ENCODE results near the gene CETP. TPM values are rescaled to one million over a fixed set of nuclear protein-coding genes. Genes with fewer than 3 reads are reported as not detected.

The CETP gene
- 1 to 10 TPM in 1 of 4 donors, under 1 TPM in 1, not detected in 2; 0.72 to 1.7 TPM for total RNA-seq

- no peaks in the 10 kb centered on the region for H3K27me3 ChIP-seq
- H3K27ac ChIP-seq = no peak within 1 kb of the TSS
- no peaks in the 10 kb centered on the region for H3K9me3 ChIP-seq
- H3K4me3 ChIP-seq = no peak within 1 kb of the TSS
- TF ChIP-seq POLR2AphosphoS5 (IDR thresholded peaks at IDR 0.05) (no peak), EP300 (IDR thresholded peaks at IDR 0.05) (no peak), POLR2A (IDR thresholded peaks at IDR 0.05) (no peak)
- TF ChIP-seq, protein P1, sequence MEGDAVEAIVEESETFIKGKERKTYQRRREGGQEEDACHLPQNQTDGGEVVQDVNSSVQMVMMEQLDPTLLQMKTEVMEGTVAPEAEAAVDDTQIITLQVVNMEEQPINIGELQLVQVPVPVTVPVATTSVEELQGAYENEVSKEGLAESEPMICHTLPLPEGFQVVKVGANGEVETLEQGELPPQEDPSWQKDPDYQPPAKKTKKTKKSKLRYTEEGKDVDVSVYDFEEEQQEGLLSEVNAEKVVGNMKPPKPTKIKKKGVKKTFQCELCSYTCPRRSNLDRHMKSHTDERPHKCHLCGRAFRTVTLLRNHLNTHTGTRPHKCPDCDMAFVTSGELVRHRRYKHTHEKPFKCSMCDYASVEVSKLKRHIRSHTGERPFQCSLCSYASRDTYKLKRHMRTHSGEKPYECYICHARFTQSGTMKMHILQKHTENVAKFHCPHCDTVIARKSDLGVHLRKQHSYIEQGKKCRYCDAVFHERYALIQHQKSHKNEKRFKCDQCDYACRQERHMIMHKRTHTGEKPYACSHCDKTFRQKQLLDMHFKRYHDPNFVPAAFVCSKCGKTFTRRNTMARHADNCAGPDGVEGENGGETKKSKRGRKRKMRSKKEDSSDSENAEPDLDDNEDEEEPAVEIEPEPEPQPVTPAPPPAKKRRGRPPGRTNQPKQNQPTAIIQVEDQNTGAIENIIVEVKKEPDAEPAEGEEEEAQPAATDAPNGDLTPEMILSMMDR (IDR thresholded peaks at IDR 0.05) = no peak
- H3K36me3 ChIP-seq = no peaks in the 10 kb centered on the region
- no peak for DNase-seq (ENCODE audit: low spot score in 2 of 2)
- WGBS = 42% methylated on average over 4 of the region's 12 CpGs
- H3K4me1 ChIP-seq = peaks cover 14% of the 10 kb centered on the region
Observed at GRCh38 chr16:56961851-56962281, at the start of gene CETP. Gene CETP, plus strand, starts transcription at chr16:56961950. Its CDS starts 30 bp downstream, at chr16:56961980.

GRCh38 chr16:56912746-56913708, 48.7 kb upstream of the CETP start:
- H3K36me3 ChIP-seq = no peaks in the 10 kb centered on the region
- no peaks in the 10 kb centered on the region for H3K27me3 ChIP-seq
- no peak overlapping the region for H3K27ac ChIP-seq
- no peak overlapping the region for H3K4me3 ChIP-seq
- WGBS = 83% methylated on average over 17 of the region's 18 CpGs
- peaks cover 48% of the 10 kb centered on the region for H3K4me1 ChIP-seq
- no peak for TF ChIP-seq EP300 (IDR thresholded peaks at IDR 0.05)
- TF ChIP-seq POLR2A (IDR thresholded peaks at IDR 0.05) = no peak
- TF ChIP-seq, protein P1 (IDR thresholded peaks at IDR 0.05) = no peak
- no peak for TF ChIP-seq POLR2AphosphoS5 (IDR thresholded peaks at IDR 0.05)
- H3K9me3 ChIP-seq = no peaks in the 10 kb centered on the region
- no peak for DNase-seq (ENCODE audit: low spot score in 2 of 2)

DNA sequence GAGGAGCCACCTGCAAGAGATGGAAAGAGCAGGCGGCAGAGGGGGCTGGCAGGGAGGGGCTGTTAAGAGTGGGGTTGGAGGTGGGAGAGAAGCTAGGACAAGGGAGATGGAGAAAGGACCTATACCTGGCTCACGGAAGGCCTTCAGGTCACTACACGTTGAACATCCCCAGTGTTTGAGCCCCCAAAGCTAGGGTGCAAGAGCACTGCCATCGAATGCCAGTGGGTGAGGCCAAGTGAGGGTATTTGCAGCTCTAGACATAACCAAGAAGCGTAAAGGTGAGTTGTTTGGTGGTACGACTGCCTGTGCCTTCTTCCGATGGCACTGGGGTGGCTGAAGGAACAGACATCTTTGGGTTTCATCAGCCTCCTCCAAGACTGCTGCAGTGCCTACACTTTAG, 46.9 kb upstream of the CETP start:
- TF ChIP-seq POLR2AphosphoS5 (IDR thresholded peaks at IDR 0.05) (no peak), POLR2A (IDR thresholded peaks at IDR 0.05) (no peak)
- Histone ChIP-seq H3K27ac (no peak overlapping the region), H3K27me3 (no peaks in the 10 kb centered on the region), H3K36me3 (no peaks in the 10 kb centered on the region), H3K9me3 (no peaks in the 10 kb centered on the region), H3K4me1 (peaks cover 45% of the 10 kb centered on the region), H3K4me3 (no peak overlapping the region)
- no peak for DNase-seq (ENCODE audit: low spot score in 2 of 2)
- WGBS = 93% methylated on average over 7 of the region's 7 CpGs

DNA sequence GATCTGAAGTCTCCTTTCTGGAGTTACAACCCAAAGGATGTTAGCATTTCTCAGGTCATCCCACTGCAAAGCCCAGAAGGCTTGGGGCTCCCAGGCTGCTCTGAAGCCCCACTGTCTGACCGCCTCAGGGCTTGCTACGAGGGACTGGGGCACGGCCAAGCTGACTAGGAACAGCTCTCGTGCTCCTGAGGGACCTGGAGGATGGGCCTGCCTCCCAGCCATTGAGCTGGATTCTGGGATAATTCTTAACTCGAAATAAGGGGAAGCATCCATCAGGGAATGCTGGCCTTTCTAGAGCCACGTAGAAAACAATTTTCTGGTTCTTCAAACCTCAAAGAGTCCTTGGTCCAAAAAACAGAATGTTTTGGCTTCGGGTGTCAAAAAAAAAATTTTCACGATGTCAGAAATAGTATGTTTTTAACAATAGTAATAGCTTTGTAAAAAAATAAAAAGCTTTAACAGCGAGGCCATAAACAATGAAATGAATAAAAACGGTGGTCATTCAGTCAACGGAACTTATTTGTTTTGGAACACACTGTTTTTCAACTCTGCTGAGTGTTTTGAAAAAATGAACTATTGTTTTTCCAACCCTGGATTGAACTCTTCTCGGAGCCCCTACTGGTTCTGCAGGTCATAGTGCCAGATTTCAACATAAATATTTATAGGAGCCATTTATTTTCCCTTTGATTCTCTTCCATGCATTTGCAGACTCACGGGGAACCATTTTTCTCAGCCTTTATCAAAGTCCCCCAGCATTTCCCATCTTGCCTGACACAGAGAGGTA, 46.2 kb upstream of the CETP start:
- TF ChIP-seq POLR2AphosphoS5 (IDR thresholded peaks at IDR 0.05) (no peak), EP300 (IDR thresholded peaks at IDR 0.05) (no peak), POLR2A (IDR thresholded peaks at IDR 0.05) (no peak)
- TF ChIP-seq, protein P1 (IDR thresholded peaks at IDR 0.05) = no peak
- no peak overlapping the region for H3K27ac ChIP-seq
- 65% methylated on average over 13 of the region's 13 CpGs for WGBS
- no peaks in the 10 kb centered on the region for H3K36me3 ChIP-seq
- H3K27me3 ChIP-seq = no peaks in the 10 kb centered on the region
- H3K9me3 ChIP-seq = no peaks in the 10 kb centered on the region
- H3K4me1 ChIP-seq = peaks cover 42% of the 10 kb centered on the region
- no peak for DNase-seq (ENCODE audit: low spot score in 2 of 2)
- H3K4me3 ChIP-seq = no peak overlapping the region

GRCh38 chr16:56916571-56917403, 45.0 kb upstream of the CETP start:
- no peak for DNase-seq (ENCODE audit: low spot score in 2 of 2)
- H3K9me3 ChIP-seq = no peaks in the 10 kb centered on the region
- TF ChIP-seq POLR2AphosphoS5 (IDR thresholded peaks at IDR 0.05) (no peak), POLR2A (IDR thresholded peaks at IDR 0.05) (no peak), EP300 (IDR thresholded peaks at IDR 0.05) (no peak)
- TF ChIP-seq, protein P1 (IDR thresholded peaks at IDR 0.05) = no peak
- no peaks in the 10 kb centered on the region for H3K27me3 ChIP-seq
- no peaks in the 10 kb centered on the region for H3K36me3 ChIP-seq
- peak overlapping the region; percentile 19 for H3K27ac ChIP-seq
- 67% methylated on average over 5 of the region's 5 CpGs for WGBS
- H3K4me1 ChIP-seq = peaks cover 42% of the 10 kb centered on the region
- no peak overlapping the region for H3K4me3 ChIP-seq

Measured in suprapubic skin (tissue), 4 donors.